Left cardiac atrium (tissue), 4 donors: Measurements from ENCODE around the gene RAB14. TPM values are rescaled to one million over a fixed set of nuclear protein-coding genes. Genes with fewer than 3 reads are reported as not detected.
"Not testable (repeated sequence)": the region's sequence is repeated elsewhere in the genome, so short reads cannot be mapped to it uniquely, and the experiment has no call there.

ENCODE experiments used
- ATAC-seq, 2 donors: fragments of 200-7000 bp; cut with Tn5 transposase; one replicate each; pipeline ENCODE4 v1.9.1; 2020; ENCODE audit warnings: mild to moderate bottlenecking in 2 of 2, moderate library complexity in 2 of 2
- DNase-seq: peaks from one replicate; pipeline ENCODE4 v3.0.0-alpha.2; 2020
- intact Hi-C, 2 donors: fragments of 100-400 bp; cut with DNase I; formaldehyde crosslinking; loops; one replicate each; pipeline versions ENCODE4 v1.14.1 to v1.15.1; 2022 to 2023
- total RNA-seq, 2 donors: library from RNA; stranded (reverse); fragmentation: NEBNext Ultra II Directional; extraction: Animal tissue kit (Norgen Biotek cat#: 25700); gene quantifications; one replicate each; pipeline ENCODE4 v1.2.1, GENCODE V29; 2021
- donor health status: DM: no; HTN: yes; CAD: no.
- donor health status: DM: no; HTN: yes; CAD: no; lungs with severe emphysema.
- donor health status: DM: yes; HTN: yes; CAD: no.
- donor health status: Dilated cardiomyopathy.

Gene RAB14
- total RNA-seq, 2 donors from 2014 or later = 44.1 to 49.3 TPM

DNA sequence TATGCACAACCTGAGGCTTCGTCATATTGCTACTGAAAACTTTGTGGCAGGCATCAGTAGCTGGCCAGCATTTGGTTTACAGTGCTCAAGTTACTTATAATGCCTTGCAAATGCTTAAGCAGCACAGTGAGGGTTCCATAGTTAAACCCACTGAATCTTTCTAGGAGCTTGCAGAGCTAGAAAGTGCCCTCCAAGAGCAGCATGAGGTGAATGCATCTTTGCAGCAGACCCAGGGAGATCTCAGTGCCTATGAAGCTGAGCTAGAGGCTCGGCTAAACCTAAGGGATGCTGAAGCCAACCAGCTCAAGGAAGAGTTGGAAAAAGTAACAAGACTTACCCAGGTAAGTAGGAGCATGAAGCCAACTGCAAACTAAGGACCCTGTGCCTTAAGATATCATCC lies 66.0 kb downstream of the RAB14 start:
- intact Hi-C loops = no loop called here
- no peak for DNase-seq
- no peak for ATAC-seq

DNA sequence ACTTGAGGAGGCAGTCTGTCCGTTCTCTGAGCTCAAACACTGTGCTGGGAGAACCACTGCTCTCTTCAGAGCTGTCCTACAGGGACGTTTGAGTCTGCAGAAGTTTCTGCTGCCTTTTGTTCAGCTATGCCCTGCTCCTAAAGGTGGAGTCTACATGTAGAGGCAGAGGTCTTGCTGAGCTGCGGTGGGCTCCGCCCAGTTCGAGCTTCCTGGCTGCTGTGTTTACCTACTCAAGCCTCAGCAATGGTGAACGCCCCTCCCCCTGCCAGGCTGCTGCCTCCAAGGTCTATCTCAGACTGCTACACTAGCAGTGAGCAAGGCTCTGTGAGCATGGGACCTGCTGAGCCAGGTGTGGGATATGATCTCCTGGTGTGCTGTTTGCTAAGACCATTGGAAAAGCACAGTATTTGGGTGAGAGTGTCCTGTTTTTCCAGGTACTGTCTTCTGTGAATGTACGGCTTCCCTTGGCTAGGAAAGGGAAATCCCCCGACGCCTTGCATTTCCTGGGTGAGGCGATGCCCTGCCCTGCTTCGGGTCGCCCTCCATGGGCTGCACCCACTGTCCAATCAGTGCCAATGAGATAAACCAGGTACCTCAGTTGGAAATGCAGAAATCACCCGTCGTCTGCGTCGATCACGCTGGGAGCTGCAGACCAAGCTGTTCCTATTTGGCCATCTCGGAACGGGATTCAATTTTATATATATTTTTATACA lies 68.4 kb downstream of the RAB14 start:
- no peak for ATAC-seq
- DNase-seq = peak; percentile 39
- intact Hi-C loops = no loop called here

DNA sequence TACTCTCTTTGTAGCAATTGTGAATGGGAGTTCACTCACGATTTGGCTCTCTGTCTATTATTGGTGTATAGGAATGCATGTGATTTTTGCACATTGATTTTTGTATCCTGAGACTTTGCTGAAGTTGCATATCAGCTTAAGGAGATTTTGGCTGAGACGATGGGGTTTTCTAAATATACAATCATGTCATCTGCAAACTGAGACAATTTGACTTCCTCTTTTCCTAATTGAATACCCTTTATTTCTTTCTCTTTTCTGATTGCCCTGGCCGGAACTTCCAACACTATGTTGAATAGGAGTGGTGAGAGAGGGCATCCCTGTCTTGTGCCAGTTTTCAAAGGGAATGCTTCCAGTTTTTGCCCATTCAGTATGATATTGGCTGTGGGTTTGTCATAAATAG lies 72.3 kb downstream of the RAB14 start:
- DNase-seq, ATAC-seq, intact Hi-C loops: not testable (repeated sequence)

Other genes starting within 250 kb of the RAB14 start
- gene C5, start 151.6 kb downstream of the RAB14 start, total RNA-seq = 1 to 10 TPM; 1.4 to 2.4 TPM
- 1 to 10 TPM; 4.8 to 5.4 TPM for gene CNTRL, start 126.9 kb downstream of the RAB14 start, total RNA-seq
- gene GSN, start 66.3 kb upstream of the RAB14 start, total RNA-seq = 1,000 to 10,000 TPM in 1 of 2 donors, 100 to 1,000 TPM in 1; 881 to 1,287 TPM
- 100 to 1,000 TPM; 194 to 326 TPM for gene STOM, start 168.4 kb upstream of the RAB14 start, total RNA-seq